Esophagus squamous epithelium (tissue), 5 donors: ENCODE measurements around the gene PRKN. TPM values are rescaled to one million over a fixed set of nuclear protein-coding genes. Genes with fewer than 3 reads are reported as not detected.

ENCODE experiments used
- DNase-seq: peaks from one replicate; lab custom pipeline; 2025; lab: John Stamatoyannopoulos, UW
- H3K27ac ChIP-seq, 4 donors: fragments of 200-600 bp; sonication (generic); one replicate each; pipeline ENCODE4 v1.5.1; 2016 to 2019; ENCODE audit warnings: mild to moderate bottlenecking in 1 of 4
- H3K27me3 ChIP-seq, 4 donors: fragments of 200-600 bp; sonication (generic); 1 replicate in 3 of 4; 2 replicates in 1 of 4; pipeline versions ENCODE4 v1.5.1 to v1.6.0; 2017 to 2021; ENCODE audit warnings: antibody characterized with exemption in 1 of 4
- H3K36me3 ChIP-seq, 3 donors: fragments of 200-600 bp; sonication (generic); one replicate each; pipeline ENCODE4 v1.5.1; 2016 to 2019
- H3K4me1 ChIP-seq, 3 donors: fragments of 200-600 bp; sonication (generic); one replicate each; pipeline ENCODE4 v1.5.1; 2017 to 2019
- H3K4me3 ChIP-seq, 4 donors: fragments of 200-600 bp; sonication (generic); 1 replicate in 3 of 4; 2 replicates in 1 of 4; pipeline ENCODE4 v1.5.1; 2016 to 2019; ENCODE audit warnings: mild to moderate bottlenecking in 2 of 4, moderate library complexity in 1 of 4
- H3K9me3 ChIP-seq, 3 donors: fragments of 200-600 bp; sonication (generic); one replicate each; pipeline ENCODE4 v1.5.1; 2016 to 2019
- CTCF ChIP-seq, 6 experiments: fragments of 450-650 bp in 4 of 6; fragments of 200-600 bp in 2 of 6; sonication (generic) in 2 of 6; IDR thresholded peaks; one replicate each; pipeline ENCODE4 v1.5.1; 2016 to 2019; ENCODE audit warnings: antibody characterized with exemption in 6 of 6, mild to moderate bottlenecking in 4 of 6, moderate library complexity in 4 of 6
- POLR2A ChIP-seq, 4 donors: fragments of 450-650 bp; IDR thresholded peaks; one replicate each; pipeline ENCODE4 v1.6.1; 2017; ENCODE audit warnings: antibody characterized with exemption in 4 of 4, mild to moderate bottlenecking in 4 of 4, moderate library complexity in 3 of 4
- WGBS, 2 donors: methylation state at CpG; one replicate each; pipeline ENCODE4 v1.1.5; 2018; 5-methylcytosine and 5-hydroxymethylcytosine counted together
- intact Hi-C: fragments of 100-400 bp; cut with DNase I; formaldehyde crosslinking; loops from one replicate; pipeline ENCODE4 v1.15.0; 2022
- total RNA-seq, 4 donors: library from RNA; depleted of rRNA; stranded (reverse); fragments of >200 nt; gene quantifications; one replicate each; pipeline ENCODE4 v1.1.0, GENCODE V29; 2016
- donor health status: DM: yes; HTN: yes; CAD: no.

PRKN gene
- total RNA-seq, 4 donors from 2014 or later, result 0.70 to 5.5 (median 2.2) TPM

- no peaks in the 10 kb centered on the region for H3K9me3 ChIP-seq
- H3K27ac ChIP-seq, result no peak overlapping the region
- no peaks in the 10 kb centered on the region for H3K27me3 ChIP-seq
- H3K4me3 ChIP-seq, result no peak overlapping the region
- WGBS, 2 donors, result 68 to 90% methylated on average over 1 of the region's 1 CpG
- intact Hi-C loops, result no loop called here
- peaks cover 0 to 4% (median 0%) of the 10 kb centered on the region in 3 donors for H3K4me1 ChIP-seq
- H3K36me3 ChIP-seq, result no peaks in the 10 kb centered on the region
- no peak for TF ChIP-seq CTCF (IDR thresholded peaks at IDR 0.05)
- no peak for TF ChIP-seq POLR2A (IDR thresholded peaks at IDR 0.05)
- DNase-seq, result no peak
These were observed 26.0 kb downstream of the PRKN start for GRCh38 chr6:162701551-162701950.

GRCh38 chr6:162700966-162701365, 26.6 kb downstream of the PRKN start:
- no peaks in the 10 kb centered on the region for H3K4me1 ChIP-seq
- no peak for TF ChIP-seq CTCF (IDR thresholded peaks at IDR 0.05)
- no peak for TF ChIP-seq POLR2A (IDR thresholded peaks at IDR 0.05)
- no peaks in the 10 kb centered on the region for H3K36me3 ChIP-seq
- no peak for DNase-seq
- H3K4me3 ChIP-seq, result no peak overlapping the region
- 71 to 90% methylated on average over 3 of the region's 3 CpGs for WGBS, 2 donors
- H3K27me3 ChIP-seq, result no peaks in the 10 kb centered on the region
- H3K27ac ChIP-seq, result no peak overlapping the region
- H3K9me3 ChIP-seq, result no peaks in the 10 kb centered on the region
- intact Hi-C loops, result no loop called here

GRCh38 chr6:162699961-162700360, 27.6 kb downstream of the PRKN start:
- TF ChIP-seq CTCF (IDR thresholded peaks at IDR 0.05) (no peak), POLR2A (IDR thresholded peaks at IDR 0.05) (no peak)
- WGBS, 2 donors, result 62 to 73% methylated on average over 2 of the region's 2 CpGs
- H3K4me1 ChIP-seq, result no peaks in the 10 kb centered on the region
- H3K36me3 ChIP-seq, result no peaks in the 10 kb centered on the region
- H3K4me3 ChIP-seq, result no peak overlapping the region
- no peaks in the 10 kb centered on the region for H3K27me3 ChIP-seq
- intact Hi-C loops, result no loop called here
- no peaks in the 10 kb centered on the region for H3K9me3 ChIP-seq
- no peak for DNase-seq
- no peak overlapping the region for H3K27ac ChIP-seq

DNA sequence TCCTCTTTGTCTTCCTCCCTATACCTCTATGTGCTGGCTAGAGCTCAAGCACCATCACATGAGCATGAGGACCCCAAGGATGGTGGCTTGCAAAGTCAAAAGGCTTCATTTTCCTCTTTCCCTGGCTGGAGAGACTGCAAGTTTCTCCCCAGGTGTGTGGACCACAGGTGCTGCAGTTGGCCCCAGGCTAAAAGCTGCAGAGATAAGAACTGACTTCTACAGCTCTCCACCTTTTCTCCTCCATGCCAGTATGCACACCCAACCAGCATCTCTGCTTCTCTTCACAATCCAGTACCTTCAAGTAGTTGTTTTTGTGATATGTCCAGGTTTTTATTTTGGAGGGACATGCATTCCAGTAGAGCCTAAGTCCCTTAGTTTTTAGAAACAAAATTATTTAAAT, 29.1 kb downstream of the PRKN start:
- Histone ChIP-seq H3K36me3 (no peaks in the 10 kb centered on the region), H3K27me3 (no peaks in the 10 kb centered on the region), H3K4me1 (no peaks in the 10 kb centered on the region), H3K4me3 (no peak overlapping the region), H3K27ac (no peak overlapping the region), H3K9me3 (no peaks in the 10 kb centered on the region)
- no peak for DNase-seq
- intact Hi-C loops, result no loop called here
- no peak for TF ChIP-seq CTCF (IDR thresholded peaks at IDR 0.05)
- TF ChIP-seq POLR2A (IDR thresholded peaks at IDR 0.05), result no peak

GRCh38 chr6:162697872-162698403, 29.6 kb downstream of the PRKN start:
- Histone ChIP-seq H3K9me3 (no peaks in the 10 kb centered on the region), H3K27ac (no peak overlapping the region), H3K27me3 (no peaks in the 10 kb centered on the region), H3K4me3 (no peak overlapping the region), H3K4me1 (no peaks in the 10 kb centered on the region), H3K36me3 (no peaks in the 10 kb centered on the region)
- intact Hi-C loops, result no loop called here
- no peak for DNase-seq
- WGBS, 2 donors, result 40 to 74% methylated on average over 1 of the region's 1 CpG
- TF ChIP-seq POLR2A (IDR thresholded peaks at IDR 0.05), result no peak
- no peak for TF ChIP-seq CTCF (IDR thresholded peaks at IDR 0.05)
